Testis (tissue), 3 donors: Measurements from ENCODE around the gene TRPM4. TPM values are rescaled to one million over a fixed set of nuclear protein-coding genes. Genes with fewer than 3 reads are reported as not detected.

Experiments
- DNase-seq: peaks from one replicate; pipeline ENCODE4 v3.0.0-alpha.2; 2019
- H3K27ac ChIP-seq, 2 donors: fragments of 200-600 bp; sonication (generic); one replicate each; pipeline ENCODE4 v1.5.1; 2019
- H3K27me3 ChIP-seq: fragments of 200-600 bp; sonication (generic); one replicate; pipeline ENCODE4 v1.5.1; 2019
- H3K36me3 ChIP-seq: fragments of 200-600 bp; sonication (generic); one replicate; pipeline ENCODE4 v1.5.1; 2017; ENCODE audit warnings: low read depth; ENCODE audit errors: missing control alignments
- H3K4me1 ChIP-seq: fragments of 200-600 bp; sonication (generic); one replicate; pipeline ENCODE4 v1.5.1; 2019
- H3K4me3 ChIP-seq, 2 donors: fragments of 200-600 bp; sonication (generic); one replicate each; pipeline ENCODE4 v1.5.1; 2017 to 2019
- H3K9me3 ChIP-seq: fragments of 200-600 bp; sonication (generic); one replicate; pipeline ENCODE4 v1.5.1; 2017
- POLR2A ChIP-seq: fragments of 450-650 bp; IDR thresholded peaks from one replicate; pipeline ENCODE4 v1.6.1; 2017; ENCODE audit warnings: antibody characterized with exemption, mild to moderate bottlenecking, moderate library complexity
- WGBS, 2 donors: methylation state at CpG; one replicate each; pipeline ENCODE4 v1.1.5; 2018; 5-methylcytosine and 5-hydroxymethylcytosine counted together
- intact Hi-C: fragments of 100-400 bp; cut with DNase I; formaldehyde crosslinking; loops from one replicate; pipeline ENCODE4 v1.15.1; 2023; ENCODE audit warnings: low total_unique reads
- polyA plus RNA-seq: library from polyadenylated mRNA; stranded (reverse); fragments of 350-450 nt; fragmentation: Illumina TruSeq; extraction: RNeasy Lipid Tissue Mini Kit (QIAGEN cat#74804); gene quantifications from one replicate; pipeline ENCODE4 v1.2.3, GENCODE V29; 2014; ENCODE audit warnings: low read depth, low replicate concordance; ENCODE audit not compliant: insufficient read depth
- total RNA-seq, 2 donors: library from RNA; depleted of rRNA; stranded (reverse); fragments of >200 nt; gene quantifications; one replicate each; pipeline ENCODE4 v1.2.3, GENCODE V29; 2016
- TF ChIP-seq, protein P1 (sequence below), 3 experiments: fragments of 450-650 bp in 2 of 3; fragments of 200-600 bp in 1 of 3; sonication (generic) in 1 of 3; IDR thresholded peaks; one replicate each; pipeline ENCODE4 v1.5.1; 2016 to 2019; ENCODE audit warnings: antibody characterized with exemption in 3 of 3, mild to moderate bottlenecking in 2 of 3, moderate library complexity in 1 of 3

The TRPM4 gene
- total and polyA plus RNA-seq, 3 donors from 2014 or later: 16.0 to 45.7 (median 30.5) TPM

DNA sequence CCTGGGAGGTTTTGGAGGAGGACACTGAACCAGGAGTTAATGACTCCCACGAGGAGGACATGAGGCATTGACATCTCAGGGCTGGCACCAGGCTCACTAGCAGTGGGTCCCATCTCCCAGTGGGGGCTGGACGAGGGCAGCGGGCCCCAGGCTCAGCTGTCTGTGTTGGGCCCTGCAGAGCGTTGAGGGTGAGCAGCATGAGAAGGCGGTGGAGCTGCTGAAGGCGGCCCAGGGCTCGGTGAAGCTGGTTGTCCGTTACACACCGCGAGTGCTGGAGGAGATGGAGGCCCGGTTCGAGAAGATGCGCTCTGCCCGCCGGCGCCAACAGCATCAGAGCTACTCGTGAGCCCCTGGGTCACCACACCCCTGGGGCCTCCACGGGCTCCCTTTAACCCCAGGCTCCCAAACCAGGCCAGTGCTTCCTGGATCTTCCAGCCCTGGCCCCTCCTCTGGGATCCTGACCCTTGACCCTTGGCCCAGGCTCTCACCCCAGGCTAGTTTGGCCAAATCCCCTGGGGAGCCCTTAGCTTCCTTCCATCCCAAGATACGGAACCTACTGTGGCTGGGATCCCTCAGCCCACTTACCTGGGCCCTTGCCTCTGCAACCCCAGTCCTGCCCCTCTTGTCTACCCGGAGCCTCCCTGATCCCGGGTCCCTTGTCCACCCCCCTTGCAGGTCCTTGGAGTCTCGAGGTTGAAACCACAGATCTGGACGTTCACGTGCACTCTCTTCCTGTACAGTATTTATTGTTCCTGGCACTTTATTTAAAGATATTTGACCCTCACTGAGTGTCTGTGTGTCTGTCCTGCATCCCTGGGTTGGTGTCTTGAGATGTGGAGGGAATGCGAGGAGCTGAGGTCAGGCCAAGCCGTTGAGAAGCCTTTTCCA is 39.7 kb upstream of the TRPM4 start:
- Histone ChIP-seq H3K9me3 (no peaks in the 10 kb centered on the region), H3K27ac (peak overlapping the region; percentile 69 to 94), H3K4me1 (peaks cover 26% of the 10 kb centered on the region), H3K27me3 (no peaks in the 10 kb centered on the region), H3K4me3 (peak overlapping the region; percentile 50 to 56), H3K36me3 (no peaks in the 10 kb centered on the region)
- WGBS, 2 donors: 38 to 58% methylated on average over 20 to 26 of the region's 26 CpGs
- intact Hi-C loops: no loop called here
- TF ChIP-seq POLR2A: no peak
- TF ChIP-seq, protein P1, sequence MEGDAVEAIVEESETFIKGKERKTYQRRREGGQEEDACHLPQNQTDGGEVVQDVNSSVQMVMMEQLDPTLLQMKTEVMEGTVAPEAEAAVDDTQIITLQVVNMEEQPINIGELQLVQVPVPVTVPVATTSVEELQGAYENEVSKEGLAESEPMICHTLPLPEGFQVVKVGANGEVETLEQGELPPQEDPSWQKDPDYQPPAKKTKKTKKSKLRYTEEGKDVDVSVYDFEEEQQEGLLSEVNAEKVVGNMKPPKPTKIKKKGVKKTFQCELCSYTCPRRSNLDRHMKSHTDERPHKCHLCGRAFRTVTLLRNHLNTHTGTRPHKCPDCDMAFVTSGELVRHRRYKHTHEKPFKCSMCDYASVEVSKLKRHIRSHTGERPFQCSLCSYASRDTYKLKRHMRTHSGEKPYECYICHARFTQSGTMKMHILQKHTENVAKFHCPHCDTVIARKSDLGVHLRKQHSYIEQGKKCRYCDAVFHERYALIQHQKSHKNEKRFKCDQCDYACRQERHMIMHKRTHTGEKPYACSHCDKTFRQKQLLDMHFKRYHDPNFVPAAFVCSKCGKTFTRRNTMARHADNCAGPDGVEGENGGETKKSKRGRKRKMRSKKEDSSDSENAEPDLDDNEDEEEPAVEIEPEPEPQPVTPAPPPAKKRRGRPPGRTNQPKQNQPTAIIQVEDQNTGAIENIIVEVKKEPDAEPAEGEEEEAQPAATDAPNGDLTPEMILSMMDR (IDR thresholded peaks at IDR 0.05): no peak
- DNase-seq: no peak

DNA sequence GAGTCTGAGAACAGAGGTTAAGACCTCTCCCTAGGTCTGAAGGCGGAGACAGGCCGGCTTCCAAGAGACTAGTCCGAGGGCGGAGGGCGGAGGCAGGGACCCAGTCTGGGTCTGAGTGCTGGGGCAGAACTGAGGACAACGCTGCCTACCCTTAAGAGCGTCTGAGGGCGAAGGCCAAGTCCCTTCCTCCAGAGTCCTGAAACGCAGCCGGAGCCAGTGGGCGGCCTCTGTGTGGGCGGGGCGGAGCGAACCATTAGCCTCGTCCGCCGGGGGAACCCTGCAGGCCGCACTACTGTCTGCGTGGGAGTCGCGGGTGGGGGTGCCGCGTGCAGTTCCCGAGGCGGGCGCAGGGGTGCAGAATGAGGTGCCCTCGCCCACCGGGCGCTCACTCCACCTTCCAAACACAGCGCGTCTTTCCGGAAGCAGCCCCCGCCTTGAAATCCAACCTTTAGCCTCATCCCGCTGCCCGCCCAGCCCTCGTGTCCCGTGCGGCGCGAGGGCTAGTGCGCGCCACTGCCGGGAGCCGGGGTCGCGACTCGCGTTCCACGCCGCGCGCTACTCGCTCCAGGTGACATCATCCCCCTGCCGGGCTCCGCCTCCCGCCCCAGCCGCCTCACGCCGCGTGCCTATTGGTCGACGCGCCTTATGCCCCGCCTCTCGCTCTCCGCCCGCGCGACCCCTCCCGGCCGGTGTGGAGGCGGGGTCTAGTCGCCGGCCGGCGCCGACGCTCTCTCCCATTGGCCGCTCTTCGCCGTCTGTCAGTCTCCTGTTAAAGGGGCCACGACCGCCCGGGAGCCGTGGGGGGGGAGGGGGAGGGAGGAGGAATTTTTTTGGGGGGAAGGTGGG is 38.8 kb upstream of the TRPM4 start, which contains the start of gene C19orf73:
C19orf73 (minus strand) TSS at position 579 of the 846 bp plus-strand sequence; CDS start at position 458, 121 bp downstream.
- Histone ChIP-seq H3K36me3 (no peaks in the 10 kb centered on the region), H3K27ac (peak within 1 kb of the TSS; percentile 69 to 94), H3K9me3 (no peaks in the 10 kb centered on the region), H3K4me1 (peaks cover 25% of the 10 kb centered on the region), H3K27me3 (no peaks in the 10 kb centered on the region), H3K4me3 (peak within 1 kb of the TSS; percentile 50 to 56)
- DNase-seq: peak; percentile 96
- WGBS, 2 donors: 1 to 4% methylated on average over 7 to 69 of the region's 85 CpGs
- TF ChIP-seq, protein P1 (IDR thresholded peaks at IDR 0.05): peak in 2 of 3 experiments; percentile 19 to 32
- no peak for TF ChIP-seq POLR2A
- intact Hi-C loops: no loop called here

DNA sequence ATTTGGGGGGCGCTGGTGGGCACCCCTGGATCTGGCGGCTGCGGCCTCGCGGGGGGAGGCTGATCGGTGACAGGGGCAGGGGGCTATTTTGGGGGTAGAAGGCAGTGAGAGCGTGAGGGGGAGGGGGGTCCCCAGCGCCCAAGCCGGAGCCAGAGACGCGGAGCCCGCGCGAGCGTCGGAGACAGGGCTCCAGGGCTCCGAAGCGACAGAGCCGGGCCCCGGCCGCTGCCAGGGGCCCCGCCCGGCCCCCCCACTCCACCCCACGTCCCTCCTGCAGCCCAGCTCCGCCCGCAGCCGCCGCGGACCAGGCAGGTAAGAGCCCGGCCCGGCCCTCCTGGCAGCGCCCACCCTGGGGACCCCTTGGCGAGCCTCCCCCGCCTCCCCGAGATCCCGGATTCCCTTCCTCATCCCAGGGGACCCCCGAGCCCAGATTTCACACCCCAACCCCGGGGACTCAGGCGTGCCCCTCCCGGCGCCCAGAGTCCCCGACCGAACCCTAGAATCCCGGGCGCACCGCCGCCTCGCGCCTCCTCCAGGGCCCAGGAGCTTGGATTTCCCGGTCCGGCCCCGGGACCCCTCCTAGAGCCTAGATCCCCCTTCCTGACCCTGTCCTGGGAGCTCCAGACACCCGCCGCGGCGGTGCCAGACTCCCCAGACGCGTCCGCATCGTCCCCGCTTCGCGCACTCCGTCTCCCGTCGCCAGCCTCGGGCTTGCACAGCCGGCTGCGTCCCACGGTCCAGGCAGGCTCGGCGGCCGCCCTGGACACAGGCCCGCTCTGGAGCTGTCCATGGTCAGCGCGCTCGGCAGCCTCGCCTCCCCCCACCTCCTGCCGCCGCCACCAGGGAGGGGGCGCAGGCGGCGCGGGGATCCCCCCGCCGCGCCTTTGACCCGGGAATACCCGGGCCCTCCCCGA is 37.9 kb upstream of the TRPM4 start, which contains the start of gene PPFIA3:
PPFIA3 (plus strand) TSS at position 134 of the 914 bp plus-strand sequence. CDS start 8,330 bp downstream, outside the sequence.
- TF ChIP-seq POLR2A: no peak
- TF ChIP-seq, protein P1 (IDR thresholded peaks at IDR 0.05): no peak
- Histone ChIP-seq H3K27me3 (no peaks in the 10 kb centered on the region), H3K27ac (peak within 1 kb of the TSS; percentile 69 to 94), H3K4me1 (peaks cover 22% of the 10 kb centered on the region), H3K36me3 (no peaks in the 10 kb centered on the region), H3K9me3 (no peaks in the 10 kb centered on the region), H3K4me3 (peak within 1 kb of the TSS; percentile 50 to 56)
- 1% methylated on average over 33 to 54 of the region's 90 CpGs for WGBS, 2 donors
- DNase-seq: peak; percentile 77
- intact Hi-C loops: no loop called here

DNA sequence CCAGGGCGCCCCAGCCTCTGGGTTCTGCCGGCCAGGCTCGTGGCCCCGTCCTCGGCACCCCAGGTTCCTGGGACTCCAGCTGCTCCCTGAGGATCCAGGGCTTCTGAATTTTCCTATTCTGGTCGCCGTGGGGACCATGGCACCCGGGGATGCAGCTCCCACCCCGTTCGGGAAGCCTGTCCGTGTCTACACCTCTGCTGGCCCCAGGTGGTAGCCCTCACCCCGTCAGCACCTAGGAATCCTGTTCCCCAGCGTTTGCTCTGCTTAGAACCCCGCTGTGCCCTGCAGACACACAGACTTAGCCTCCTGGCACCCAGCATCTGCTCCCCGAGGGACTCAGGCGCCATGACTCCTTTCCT is 37.3 kb upstream of the TRPM4 start:
- WGBS, 2 donors: 11 to 13% methylated on average over 11 to 16 of the region's 16 CpGs
- intact Hi-C loops: no loop called here
- H3K27ac ChIP-seq: no peak overlapping the region
- peaks cover 22% of the 10 kb centered on the region for H3K4me1 ChIP-seq
- H3K4me3 ChIP-seq: peak overlapping the region; percentile 49 to 50
- H3K36me3 ChIP-seq: no peaks in the 10 kb centered on the region
- no peaks in the 10 kb centered on the region for H3K9me3 ChIP-seq
- no peak for DNase-seq
- TF ChIP-seq, protein P1 (IDR thresholded peaks at IDR 0.05): no peak
- H3K27me3 ChIP-seq: no peaks in the 10 kb centered on the region
